C4-2B (cell line): ENCODE data around the gene KIZ.

Source experiments
- ZFX ChIP-seq: fragments of 450-650 bp; IDR thresholded peaks from 2 replicates; pipeline ENCODE4 v1.6.1; 2017
- TF ChIP-seq, protein P1 (sequence below): fragments of 450-650 bp; conservative IDR thresholded peaks from 2 replicates; pipeline ENCODE4 v1.5.1; 2017; ENCODE audit warnings: mild to moderate bottlenecking

DNA sequence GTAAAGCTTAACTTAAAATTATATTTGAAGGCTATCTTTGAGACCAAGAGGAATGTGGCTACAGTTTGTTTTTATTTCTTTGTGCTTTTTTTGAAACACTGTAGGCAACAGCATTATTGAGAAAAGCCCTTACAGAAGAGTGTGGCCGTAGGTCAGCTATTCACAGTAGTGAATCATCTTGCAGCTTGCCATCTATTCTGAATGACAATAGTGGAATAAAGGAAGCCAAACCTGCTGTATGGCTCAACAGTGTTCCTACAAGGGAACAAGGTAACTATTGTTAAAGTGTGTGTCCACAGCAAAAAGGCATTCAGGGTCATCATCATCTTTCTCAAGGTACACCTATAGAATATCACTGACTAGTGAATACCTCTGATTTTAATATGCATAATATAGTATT lies 88.5 kb downstream of the KIZ start:
- TF ChIP-seq, protein P1, sequence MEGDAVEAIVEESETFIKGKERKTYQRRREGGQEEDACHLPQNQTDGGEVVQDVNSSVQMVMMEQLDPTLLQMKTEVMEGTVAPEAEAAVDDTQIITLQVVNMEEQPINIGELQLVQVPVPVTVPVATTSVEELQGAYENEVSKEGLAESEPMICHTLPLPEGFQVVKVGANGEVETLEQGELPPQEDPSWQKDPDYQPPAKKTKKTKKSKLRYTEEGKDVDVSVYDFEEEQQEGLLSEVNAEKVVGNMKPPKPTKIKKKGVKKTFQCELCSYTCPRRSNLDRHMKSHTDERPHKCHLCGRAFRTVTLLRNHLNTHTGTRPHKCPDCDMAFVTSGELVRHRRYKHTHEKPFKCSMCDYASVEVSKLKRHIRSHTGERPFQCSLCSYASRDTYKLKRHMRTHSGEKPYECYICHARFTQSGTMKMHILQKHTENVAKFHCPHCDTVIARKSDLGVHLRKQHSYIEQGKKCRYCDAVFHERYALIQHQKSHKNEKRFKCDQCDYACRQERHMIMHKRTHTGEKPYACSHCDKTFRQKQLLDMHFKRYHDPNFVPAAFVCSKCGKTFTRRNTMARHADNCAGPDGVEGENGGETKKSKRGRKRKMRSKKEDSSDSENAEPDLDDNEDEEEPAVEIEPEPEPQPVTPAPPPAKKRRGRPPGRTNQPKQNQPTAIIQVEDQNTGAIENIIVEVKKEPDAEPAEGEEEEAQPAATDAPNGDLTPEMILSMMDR, result no peak
- TF ChIP-seq ZFX, result no peak
